GM19238 (cell line): ENCODE data around the gene DPYD.

Source experiments
- DNase-seq: peaks from one replicate; pipeline ENCODE4 v3.0.0; 2011; ENCODE audit warnings: low spot score; ENCODE audit not compliant: insufficient read length

Gene DPYD

DNA sequence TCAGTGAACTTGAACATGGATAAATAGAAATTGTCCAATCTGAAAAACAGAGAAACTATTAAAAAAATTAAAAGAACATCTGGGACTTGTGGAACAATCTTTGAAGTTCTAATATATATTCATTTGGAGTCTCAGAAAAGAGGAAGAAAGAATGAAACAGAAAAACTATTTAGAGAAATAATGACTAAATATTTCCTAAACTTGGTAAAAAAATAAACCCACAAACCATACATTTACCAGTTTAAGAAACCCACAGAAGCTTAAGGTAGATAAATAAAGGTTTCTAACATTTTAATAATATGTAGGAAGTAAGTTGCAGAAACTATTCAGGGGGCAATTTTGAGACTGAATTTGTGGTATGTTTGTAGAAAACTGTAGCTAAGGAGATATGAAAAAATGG is 761.5 kb downstream of the DPYD start:
- no peak for DNase-seq

- DNase-seq, result no peak
These were observed 762.1 kb downstream of the DPYD start for GRCh38 chr1:97158691-97159096.

- no peak for DNase-seq
These were observed 762.8 kb downstream of the DPYD start for GRCh38 chr1:97157991-97158390.

DNA sequence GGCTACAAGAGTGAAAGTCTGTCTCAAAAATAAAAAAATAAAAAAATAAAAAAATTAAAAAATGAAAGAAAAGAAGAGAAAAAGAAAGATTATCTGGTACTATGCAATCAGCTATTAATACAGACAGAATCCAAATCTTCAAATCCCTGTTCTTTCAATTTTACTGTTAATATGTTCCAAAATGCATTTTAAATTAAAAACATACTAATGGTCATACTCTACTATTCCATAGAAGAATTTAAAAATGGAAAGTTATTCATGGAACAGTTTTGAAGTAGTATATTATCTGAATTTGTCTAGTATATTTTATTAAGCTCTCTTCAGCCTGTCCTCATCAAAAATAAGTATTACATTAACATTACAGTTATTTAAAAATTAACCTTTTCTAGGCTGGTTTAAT is 769.2 kb downstream of the DPYD start:
- DNase-seq, result no peak

DNA sequence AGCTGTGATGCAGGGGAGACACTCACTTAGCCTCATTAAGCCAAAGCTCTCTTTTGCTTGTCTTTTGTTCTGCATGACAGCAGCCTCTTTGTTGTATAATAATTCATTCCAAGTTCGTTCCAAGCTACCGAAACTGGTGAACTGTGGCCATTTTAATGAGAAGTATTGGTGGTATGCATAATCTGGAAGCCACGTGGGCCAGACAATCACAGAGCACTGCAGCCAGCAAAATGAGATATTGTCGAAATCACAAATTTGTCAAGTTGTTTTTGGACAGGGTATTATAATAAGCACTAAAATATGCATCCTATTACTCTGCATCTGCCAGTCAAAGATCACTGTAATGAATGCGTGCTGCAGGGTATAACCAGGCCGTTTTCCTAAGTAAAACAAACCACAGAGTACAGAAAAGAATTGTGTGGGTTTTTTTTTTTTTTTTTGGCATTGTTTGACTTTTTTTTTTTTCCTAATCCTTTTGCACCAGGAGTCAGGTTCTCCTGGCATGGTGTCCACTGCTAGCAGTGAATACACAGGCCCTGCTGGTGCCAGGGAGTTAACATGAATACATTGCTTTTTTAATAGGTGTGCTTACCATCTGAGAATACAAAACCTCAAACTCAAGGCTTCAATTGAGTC is 775.4 kb downstream of the DPYD start:
- no peak for DNase-seq

GRCh38 chr1:97144527-97144926 is 776.3 kb downstream of the DPYD start:
- no peak for DNase-seq

- no peak for DNase-seq
These were observed 777.5 kb downstream of the DPYD start for GRCh38 chr1:97143236-97143882.

DNA sequence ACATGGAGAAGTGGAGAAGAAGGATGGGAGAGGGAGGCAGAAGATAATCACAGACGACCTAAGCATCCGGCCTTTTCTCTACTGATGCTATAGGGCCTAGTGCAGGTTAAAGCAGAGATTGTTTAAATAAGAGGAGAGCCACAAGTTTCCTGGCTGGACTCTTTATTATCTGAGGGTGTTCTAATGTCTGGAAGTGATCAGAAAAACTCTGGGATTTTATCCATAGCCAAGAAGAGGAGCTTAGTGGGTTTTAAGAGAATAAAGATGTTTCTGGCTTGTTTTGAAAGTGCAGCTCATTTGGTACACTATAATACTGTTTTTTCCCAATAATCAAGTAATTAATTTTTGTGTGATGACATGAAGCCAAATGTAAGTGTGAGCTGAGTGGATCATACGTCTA is 780.2 kb downstream of the DPYD start:
- no peak for DNase-seq

GRCh38 chr1:97139512-97139911 is 781.3 kb downstream of the DPYD start:
- no peak for DNase-seq

- no peak for DNase-seq
These were observed 782.3 kb downstream of the DPYD start for GRCh38 chr1:97138515-97139032.

DNA sequence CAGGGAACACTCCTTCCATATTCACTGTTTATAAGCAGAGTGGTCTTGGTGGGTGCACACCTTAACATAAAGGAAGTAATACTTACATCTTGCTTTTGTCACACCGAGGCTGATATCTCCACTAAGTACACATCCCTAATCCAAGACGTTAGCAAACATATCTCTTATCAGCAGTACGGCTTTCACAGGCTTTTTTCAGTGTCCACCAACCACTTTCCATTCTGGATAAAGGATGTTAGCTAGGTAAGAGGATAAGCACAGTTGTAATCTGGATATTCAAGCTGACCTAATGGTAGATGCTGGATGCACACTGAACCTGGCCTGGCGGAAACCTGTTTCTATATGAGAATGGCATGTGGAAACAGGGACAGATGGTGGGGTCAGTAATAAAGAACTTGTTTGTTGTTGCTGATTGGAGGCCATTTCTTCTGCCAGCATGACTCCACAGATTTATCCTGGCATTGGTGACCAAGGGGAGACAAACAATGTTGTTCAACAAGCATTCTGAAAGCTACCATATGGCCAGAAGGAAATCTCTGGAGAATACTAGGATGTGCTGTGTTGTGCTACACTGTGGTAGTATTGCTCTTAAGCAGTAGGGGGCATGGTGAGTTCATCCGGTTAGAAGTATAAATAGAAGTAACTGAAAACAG is 782.8 kb downstream of the DPYD start:
- no peak for DNase-seq

DNA sequence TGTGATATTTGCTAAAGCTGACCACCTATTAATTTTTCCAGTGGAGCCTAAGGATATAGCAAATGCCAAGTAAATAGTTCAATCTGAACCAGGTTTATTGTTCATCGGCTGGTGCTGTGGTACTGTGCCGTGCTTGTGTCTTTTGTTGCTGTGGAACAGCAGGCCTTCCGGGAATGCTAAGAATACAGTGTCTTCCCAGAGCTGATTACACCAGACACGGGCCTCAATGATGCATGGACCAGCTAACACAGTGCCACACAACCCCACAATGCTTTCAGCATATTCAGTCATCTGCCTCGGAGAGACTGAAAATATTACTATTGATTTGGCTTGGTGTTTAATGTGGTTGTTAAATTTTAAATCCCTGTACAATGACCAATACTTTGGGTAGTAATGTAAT is 783.8 kb downstream of the DPYD start:
- DNase-seq, result no peak

DNA sequence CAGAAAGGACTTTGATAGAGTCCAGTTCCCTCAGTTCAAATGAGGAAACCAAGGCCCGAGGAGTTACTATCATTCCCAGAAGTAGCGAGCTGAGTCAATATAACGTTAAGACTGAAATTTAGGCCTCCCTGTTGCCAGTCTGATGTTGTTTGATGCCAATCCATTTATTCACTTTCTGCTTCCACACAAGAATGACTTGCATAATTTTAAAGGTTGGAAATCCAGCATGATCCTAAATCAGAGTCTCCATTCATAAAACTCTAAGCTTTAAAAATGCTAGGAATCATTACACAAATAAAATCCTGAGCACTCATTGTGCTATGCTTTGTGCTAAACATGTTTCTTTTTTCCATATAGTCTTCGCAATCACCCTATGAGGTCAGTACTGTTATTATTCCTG is 784.9 kb downstream of the DPYD start:
- DNase-seq, result no peak

DNA sequence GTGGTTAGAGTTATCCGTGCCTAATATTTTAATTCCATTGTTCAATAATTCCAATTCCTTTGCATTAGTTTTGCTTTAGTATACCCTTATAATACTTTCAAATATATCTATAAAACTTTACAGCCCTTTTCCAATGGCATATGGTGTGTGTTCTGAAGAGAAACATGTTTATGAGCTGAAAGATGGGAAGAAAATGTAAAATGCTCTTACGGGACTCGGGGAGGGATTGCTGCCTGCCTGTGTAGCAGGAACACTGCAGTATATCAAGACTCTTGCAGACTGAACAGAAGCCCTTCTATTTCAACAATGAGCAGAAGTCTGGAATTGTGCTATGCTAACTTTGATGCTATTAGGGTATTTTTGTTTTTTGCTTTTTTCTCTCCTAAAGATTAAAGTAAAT is 792.4 kb downstream of the DPYD start:
- no peak for DNase-seq

DNA sequence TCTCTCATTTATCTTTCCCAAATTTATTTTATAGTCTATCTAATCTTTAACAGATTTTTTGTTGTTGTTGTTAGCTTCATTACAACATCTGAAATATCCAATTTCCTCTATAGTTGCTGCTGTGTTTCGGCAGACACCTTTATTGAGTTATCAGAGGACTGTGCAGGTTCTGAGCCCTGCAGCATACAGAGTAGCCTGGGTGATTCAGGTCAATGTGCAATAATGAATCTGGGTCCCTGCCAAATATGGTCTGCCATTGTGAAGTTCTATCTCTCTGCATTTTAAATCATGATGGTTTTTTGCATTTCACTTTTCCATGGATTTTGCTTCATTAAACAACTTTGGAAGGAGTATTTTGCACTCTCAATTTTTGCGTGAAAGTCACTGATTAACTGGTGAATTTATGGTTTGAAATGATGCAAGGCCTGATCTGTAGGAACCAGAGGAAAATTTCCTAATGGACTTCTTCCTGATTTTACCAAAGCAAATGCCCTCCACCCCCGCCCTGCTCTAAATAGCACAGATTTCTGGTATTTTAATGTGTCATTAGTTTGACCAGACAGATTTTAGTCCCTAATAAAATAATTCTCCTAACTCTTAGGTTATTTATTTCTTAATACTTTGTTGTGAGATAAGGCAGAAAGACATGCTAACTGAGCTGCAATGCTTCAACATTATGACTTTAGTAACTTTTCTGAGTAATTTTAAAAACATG is 797.0 kb downstream of the DPYD start:
- DNase-seq, result no peak

DNA sequence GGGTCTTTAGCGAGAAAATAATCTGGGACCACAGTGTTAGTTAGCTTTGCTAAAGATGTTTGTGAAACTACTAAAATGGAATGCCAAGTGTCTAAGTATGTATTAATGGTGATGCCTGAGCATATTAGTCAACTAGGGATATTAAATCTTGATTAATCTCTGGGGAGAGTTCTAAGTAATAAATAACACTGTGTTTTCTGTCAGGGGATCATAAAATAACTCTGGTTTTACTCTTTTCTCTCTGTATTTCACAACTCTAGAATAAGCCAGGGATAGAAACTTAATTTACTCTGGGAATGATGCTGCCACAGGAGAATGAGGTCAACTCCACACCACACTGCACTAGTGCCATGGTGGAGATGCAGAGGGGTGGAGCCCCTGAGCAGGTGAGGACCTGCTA is 800.0 kb downstream of the DPYD start:
- DNase-seq, result no peak

GRCh38 chr1:97119260-97120158 is 801.3 kb downstream of the DPYD start:
- DNase-seq, result no peak

DNA sequence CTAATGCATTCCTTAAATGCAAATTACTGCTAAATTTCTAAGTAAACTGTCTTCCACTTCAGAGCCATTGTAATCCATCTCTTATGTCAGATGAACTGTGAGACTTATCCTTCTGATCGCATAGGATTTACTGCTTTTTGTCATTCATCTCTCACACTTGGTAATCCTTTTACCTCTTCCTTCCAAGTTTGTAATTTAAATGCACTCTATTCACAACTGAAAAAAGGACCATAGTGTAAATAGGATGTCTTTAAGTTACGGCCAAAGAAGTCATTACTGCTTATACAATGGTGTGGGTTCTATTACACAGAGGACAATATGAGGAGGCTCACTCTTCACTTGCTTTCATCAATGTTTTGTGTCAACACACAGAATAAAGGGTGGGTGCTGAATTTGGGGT is 806.0 kb downstream of the DPYD start:
- DNase-seq, result no peak

DNA sequence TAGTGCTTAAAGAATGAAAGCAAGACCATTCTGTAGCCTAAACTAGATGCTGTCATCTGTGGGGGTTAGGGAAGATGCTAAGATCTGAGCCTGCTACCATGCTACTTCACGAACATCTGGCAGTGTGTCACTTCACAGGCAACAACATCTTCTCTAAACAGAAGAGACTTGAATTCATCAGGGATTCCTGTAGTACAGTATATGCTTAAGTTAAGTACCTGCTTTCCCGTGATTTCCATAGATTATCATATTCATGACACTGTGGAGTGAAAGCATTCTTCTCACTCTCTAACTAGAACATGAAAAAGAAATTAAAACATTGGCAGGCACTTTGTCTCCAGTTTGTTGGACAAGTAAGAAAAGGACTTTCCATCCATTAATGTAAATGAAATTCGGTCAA is 808.4 kb downstream of the DPYD start:
- no peak for DNase-seq

DNA sequence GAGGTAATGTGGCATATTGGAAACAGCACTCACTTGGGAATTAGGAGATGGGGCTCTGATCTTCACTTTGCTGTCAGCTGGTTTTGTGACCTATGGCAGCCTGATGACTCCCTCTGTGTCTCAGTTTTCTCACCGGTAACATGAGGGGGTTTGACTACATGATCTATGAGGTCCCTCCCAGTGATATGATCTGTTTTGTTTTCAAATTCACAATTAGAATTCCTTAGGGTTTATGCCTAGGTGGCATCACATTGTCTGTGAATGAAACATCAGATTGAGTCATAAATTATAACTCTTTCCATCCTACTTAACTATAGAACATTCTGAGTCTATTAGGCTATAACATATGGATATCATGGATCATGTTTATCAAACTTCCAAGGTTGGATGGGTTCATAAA is 812.7 kb downstream of the DPYD start:
- DNase-seq, result no peak

- no peak for DNase-seq
These were observed 815.3 kb downstream of the DPYD start for GRCh38 chr1:97105531-97105930.
